ENCODE measurements around the gene UBE2D3.
"Not testable (repeated sequence)": the region's sequence is repeated elsewhere in the genome, so short reads cannot be mapped to it uniquely, and the experiment has no call there.

Gene UBE2D3

GRCh38 chr4:102832105-102832504 is 4.8 kb upstream of the UBE2D3 start:
- DNase-seq (ENCODE audit: low read depth in 1 of 2, low spot score in 1 of 2): no peak

GRCh38 chr4:102829803-102830202 is 2.5 kb upstream of the UBE2D3 start:
- DNase-seq (ENCODE audit: low read depth in 1 of 2, low spot score in 1 of 2): no peak

GRCh38 chr4:102828497-102828808 is 1.1 kb upstream of the UBE2D3 start:
- no peak for DNase-seq (ENCODE audit: low read depth in 1 of 2, low spot score in 1 of 2)

- peak; percentile 90 to 95 for DNase-seq (ENCODE audit: low read depth in 1 of 2, low spot score in 1 of 2)
Observed at GRCh38 chr4:102827674-102828496, 534 bp upstream of the UBE2D3 start.

GRCh38 chr4:102826105-102826889 is 1.1 kb downstream of the UBE2D3 start:
- peak in 1 of 2 donors; percentile 59 for DNase-seq (ENCODE audit: low read depth in 1 of 2, low spot score in 1 of 2)

- no peak for DNase-seq (ENCODE audit: low read depth in 1 of 2, low spot score in 1 of 2)
Observed at GRCh38 chr4:102825261-102826091, 1.9 kb downstream of the UBE2D3 start.

- DNase-seq (ENCODE audit: low read depth in 1 of 2, low spot score in 1 of 2): no peak
Observed at GRCh38 chr4:102824398-102824797, 3.0 kb downstream of the UBE2D3 start.

- no peak for DNase-seq (ENCODE audit: low read depth in 1 of 2, low spot score in 1 of 2)
Observed at GRCh38 chr4:102823897-102824296, 3.5 kb downstream of the UBE2D3 start.

- no peak for DNase-seq (ENCODE audit: low read depth in 1 of 2, low spot score in 1 of 2)
Observed at GRCh38 chr4:102823464-102823863, 3.9 kb downstream of the UBE2D3 start.

GRCh38 chr4:102819588-102820365 is 7.6 kb downstream of the UBE2D3 start:
- no peak for DNase-seq (ENCODE audit: low read depth in 1 of 2, low spot score in 1 of 2)

- not testable (repeated sequence) for DNase-seq (ENCODE audit: low read depth in 1 of 2, low spot score in 1 of 2)
Observed at GRCh38 chr4:102819100-102819499, 8.3 kb downstream of the UBE2D3 start.

GRCh38 chr4:102817613-102818268 is 9.6 kb downstream of the UBE2D3 start:
- no peak for DNase-seq (ENCODE audit: low read depth in 1 of 2, low spot score in 1 of 2)

GRCh38 chr4:102817021-102817605 is 10.2 kb downstream of the UBE2D3 start:
- DNase-seq (ENCODE audit: low read depth in 1 of 2, low spot score in 1 of 2): no peak

GRCh38 chr4:102815981-102816380 is 11.4 kb downstream of the UBE2D3 start:
- no peak for DNase-seq (ENCODE audit: low read depth in 1 of 2, low spot score in 1 of 2)

- no peak for DNase-seq (ENCODE audit: low read depth in 1 of 2, low spot score in 1 of 2)
Observed at GRCh38 chr4:102809691-102810090, 17.7 kb downstream of the UBE2D3 start.

GRCh38 chr4:102809190-102809589 is 18.2 kb downstream of the UBE2D3 start:
- no peak for DNase-seq (ENCODE audit: low read depth in 1 of 2, low spot score in 1 of 2)

- no peak for DNase-seq (ENCODE audit: low read depth in 1 of 2, low spot score in 1 of 2)
Observed at GRCh38 chr4:102808009-102808408, 19.3 kb downstream of the UBE2D3 start.

GRCh38 chr4:102807345-102807744 is 20.0 kb downstream of the UBE2D3 start:
- DNase-seq (ENCODE audit: low read depth in 1 of 2, low spot score in 1 of 2): no peak

GRCh38 chr4:102799816-102800215 is 27.5 kb downstream of the UBE2D3 start:
- DNase-seq (ENCODE audit: low read depth in 1 of 2, low spot score in 1 of 2): no peak

GRCh38 chr4:102794999-102795398 is 32.4 kb downstream of the UBE2D3 start:
- no peak for DNase-seq (ENCODE audit: low read depth in 1 of 2, low spot score in 1 of 2)

Measured in stimulated activated CD4-positive, alpha-beta T cell treated with anti-CD3 and anti-CD28 coated beads, Interleukin-15, amount 100 ng/mL, for 1 hour (primary cell).